Bronchial epithelial cell (primary cell): ENCODE data around the gene CFAP54. TPM values are rescaled to one million over a fixed set of nuclear protein-coding genes. Genes with fewer than 3 reads are reported as not detected.
"Not testable (repeated sequence)": the region's sequence is repeated elsewhere in the genome, so short reads cannot be mapped to it uniquely, and the experiment has no call there.

Experiments
- DNase-seq: peaks from one replicate; pipeline ENCODE4 v3.0.0-alpha.2; 2010; ENCODE audit warnings: low read depth
- FAIRE-seq: peaks from 2 replicates; lab custom pipeline; 2011; peaks lifted over from hg19 to GRCh38; lab: Jason Lieb, UNC
- H3K27me3 ChIP-seq: 2 replicates; pipeline ENCODE4 v1.5.1; 2011; ENCODE audit warnings: low read length; ENCODE audit not compliant: control insufficient read depth, insufficient read depth
- H3K36me3 ChIP-seq: 2 replicates; pipeline ENCODE4 v1.5.1; 2011; ENCODE audit warnings: low read length; ENCODE audit not compliant: control insufficient read depth, insufficient read depth
- H3K4me3 ChIP-seq: 2 replicates; pipeline ENCODE4 v1.5.1; 2011; ENCODE audit warnings: mild to moderate bottlenecking, low read depth, low read length, control low read depth
- CTCF ChIP-seq: IDR thresholded peaks from 2 replicates; pipeline ENCODE4 v1.5.1; 2011; ENCODE audit warnings: mild to moderate bottlenecking, moderate library complexity, low read length, control low read depth, inconsistent platforms; ENCODE audit not compliant: insufficient read depth, severe bottlenecking
- total RNA-seq: library from RNA; depleted of rRNA; stranded (reverse); fragments of >200 nt; gene quantifications from 2 replicates; pipeline ENCODE4 v1.2.1, GENCODE V29; 2014

The CFAP54 gene
- total RNA-seq, 1 donor from 2014 or later = 0.26 TPM

- Histone ChIP-seq H3K27me3 (no peaks in the 10 kb centered on the region), H3K4me3 (no peak overlapping the region), H3K36me3 (no peaks in the 10 kb centered on the region)
- peak; percentile 28 for DNase-seq
- no peak for FAIRE-seq
- TF ChIP-seq CTCF = no peak
These were observed 81.9 kb downstream of the CFAP54 start for GRCh38 chr12:96571101-96571862.

GRCh38 chr12:96578526-96579125 is 89.2 kb downstream of the CFAP54 start:
- H3K36me3 ChIP-seq = no peaks in the 10 kb centered on the region
- peak; percentile 43 for TF ChIP-seq CTCF
- H3K27me3 ChIP-seq = no peaks in the 10 kb centered on the region
- FAIRE-seq (no peak), DNase-seq (peak; percentile 60)
- no peak overlapping the region for H3K4me3 ChIP-seq

- no peak for TF ChIP-seq CTCF
- no peak overlapping the region for H3K4me3 ChIP-seq
- DNase-seq = no peak
- H3K36me3 ChIP-seq = no peaks in the 10 kb centered on the region
- no peaks in the 10 kb centered on the region for H3K27me3 ChIP-seq
- FAIRE-seq = no peak
These were observed 96.6 kb downstream of the CFAP54 start for GRCh38 chr12:96585977-96586376.

GRCh38 chr12:96587691-96588090 is 98.3 kb downstream of the CFAP54 start:
- Histone ChIP-seq H3K27me3 (no peaks in the 10 kb centered on the region), H3K36me3 (no peaks in the 10 kb centered on the region), H3K4me3 (no peak overlapping the region)
- no peak for TF ChIP-seq CTCF
- DNase-seq = peak; percentile 46
- FAIRE-seq = no peak

- Histone ChIP-seq H3K27me3 (no peaks in the 10 kb centered on the region), H3K36me3 (no peaks in the 10 kb centered on the region), H3K4me3 (no peak overlapping the region)
- FAIRE-seq (no peak), DNase-seq (no peak)
- no peak for TF ChIP-seq CTCF
These were observed 101.6 kb downstream of the CFAP54 start for GRCh38 chr12:96590970-96591369.

GRCh38 chr12:96604374-96604773 is 115.0 kb downstream of the CFAP54 start:
- not testable (repeated sequence) for H3K36me3 ChIP-seq, DNase-seq, H3K4me3 ChIP-seq, FAIRE-seq, H3K27me3 ChIP-seq
